ENCODE results near the gene CD163. TPM values are rescaled to one million over a fixed set of nuclear protein-coding genes. Genes with fewer than 3 reads are reported as not detected.

Gene CD163
- not detected in 2 replicates for total RNA-seq

DNA sequence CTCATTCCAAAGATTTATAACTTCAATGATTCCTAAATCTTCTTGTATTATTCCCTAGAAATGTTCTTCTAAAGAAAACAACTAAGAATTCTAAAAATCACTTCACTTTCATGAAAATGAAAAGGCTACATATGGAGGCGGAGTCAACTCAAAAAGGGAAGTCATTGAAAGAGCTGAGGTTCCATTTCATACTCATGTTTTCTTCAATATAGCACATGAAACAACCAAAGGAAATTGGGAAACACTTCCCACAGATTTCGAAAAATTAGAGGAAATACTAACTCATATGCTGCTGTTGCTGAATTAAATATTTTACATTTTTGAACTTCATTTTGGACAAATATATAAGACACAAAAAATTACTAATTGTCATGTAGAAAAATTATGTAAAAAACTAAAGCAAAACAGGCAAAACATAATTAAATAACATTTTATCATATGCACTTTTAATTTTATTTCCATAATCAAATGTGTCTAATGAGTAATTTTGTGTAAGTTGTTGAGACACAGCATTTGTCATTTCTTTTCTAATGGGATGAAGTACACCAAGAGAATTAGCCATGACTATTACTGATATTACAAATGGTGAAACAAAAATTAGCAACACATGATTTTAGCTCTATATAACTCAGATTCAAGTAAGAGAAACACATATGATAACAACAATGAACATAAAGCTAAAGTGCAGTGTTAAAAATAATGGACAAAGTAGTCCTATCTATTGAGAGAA, at the start of gene CD163:
TSS of gene CD163 (minus strand) at position 92 of the 730 bp plus-strand sequence. CDS start at position 5, 87 bp downstream.

DNA sequence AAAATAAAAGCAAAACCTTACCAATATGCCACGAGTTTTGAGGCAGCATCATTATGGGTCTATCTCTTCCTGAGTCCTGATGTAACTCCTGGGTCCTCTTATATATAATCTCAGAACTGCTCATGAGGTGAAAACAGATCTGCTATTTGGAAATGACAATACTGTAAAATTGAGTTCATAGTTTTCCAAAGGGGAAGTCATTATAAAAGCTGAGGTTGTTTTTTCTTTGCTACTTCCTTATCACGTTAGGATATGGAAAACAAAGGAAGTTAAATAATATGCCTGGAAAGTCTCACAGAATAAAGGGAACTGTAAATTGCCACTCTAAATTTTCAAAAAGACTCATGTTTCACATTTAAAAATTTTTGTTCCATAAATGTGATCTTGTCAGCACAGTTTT, 59.5 kb downstream of the CD163 start, which contains the start of gene CD163L1:
TSS of gene CD163L1 (minus strand) at position 78 of the 400 bp plus-strand sequence. CDS start at position 52, 26 bp downstream.

Other genes with a start within 250 kb of the CD163 start
- not detected in 2 replicates for gene ACSM4, start 199.7 kb downstream of the CD163 start, total RNA-seq
- gene CD163L1, start 59.6 kb downstream of the CD163 start, total RNA-seq = 0.43 and 2.6 TPM in 2 replicates
- gene APOBEC1, start 162.1 kb upstream of the CD163 start, total RNA-seq = not detected in 2 replicates
- gene GDF3, start 192.0 kb upstream of the CD163 start, total RNA-seq = not detected in 2 replicates
- not detected in 2 replicates for gene DPPA3, start 207.7 kb upstream of the CD163 start, total RNA-seq
- not detected in 2 replicates for gene CLEC4C, start 243.6 kb upstream of the CD163 start, total RNA-seq

Data from smooth muscle cell of the pulmonary artery (primary cell).